ENCODE measurements around the gene CELF2. TPM values are rescaled to one million over a fixed set of nuclear protein-coding genes. Genes with fewer than 3 reads are reported as not detected.

Gene CELF2
- total RNA-seq, 1 experiment from 2014 or later, result 0.27 TPM

DNA sequence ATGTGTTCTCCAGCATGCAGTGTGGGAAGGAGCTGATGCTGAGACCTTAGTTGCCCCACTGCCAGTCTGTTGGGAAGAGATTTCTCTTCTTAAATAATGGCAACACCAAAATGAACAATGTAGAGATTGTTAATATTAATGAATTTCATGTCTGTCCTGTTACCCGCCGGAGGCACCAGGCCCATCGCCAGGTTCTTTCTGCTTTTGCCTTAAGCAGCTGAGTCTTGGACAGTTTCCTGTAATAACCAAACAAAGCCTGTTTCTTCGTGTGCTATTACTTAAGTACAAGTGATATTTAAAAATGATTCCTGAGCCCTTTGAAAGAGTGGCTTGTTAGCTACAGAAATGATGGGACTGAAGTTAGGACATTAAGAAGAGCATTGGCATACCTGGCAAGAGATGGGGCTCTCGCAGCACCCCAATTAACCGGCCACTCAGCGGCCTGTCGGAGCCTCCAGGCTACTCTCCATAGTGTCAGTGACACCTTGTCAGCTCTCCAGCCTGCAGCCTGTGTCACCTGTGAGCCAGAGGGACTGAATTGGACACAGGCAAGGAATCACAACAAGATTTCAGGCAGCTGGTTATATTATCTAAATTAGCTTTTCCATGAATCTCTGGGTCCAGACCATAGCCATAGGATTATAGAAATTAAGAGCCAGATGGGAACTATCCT lies 142.0 kb downstream of the CELF2 start:
- H3K36me3 Mint-ChIP-seq (ENCODE audit: insufficient read depth, unreplicated experiment), result no peaks in the 10 kb centered on the region

DNA sequence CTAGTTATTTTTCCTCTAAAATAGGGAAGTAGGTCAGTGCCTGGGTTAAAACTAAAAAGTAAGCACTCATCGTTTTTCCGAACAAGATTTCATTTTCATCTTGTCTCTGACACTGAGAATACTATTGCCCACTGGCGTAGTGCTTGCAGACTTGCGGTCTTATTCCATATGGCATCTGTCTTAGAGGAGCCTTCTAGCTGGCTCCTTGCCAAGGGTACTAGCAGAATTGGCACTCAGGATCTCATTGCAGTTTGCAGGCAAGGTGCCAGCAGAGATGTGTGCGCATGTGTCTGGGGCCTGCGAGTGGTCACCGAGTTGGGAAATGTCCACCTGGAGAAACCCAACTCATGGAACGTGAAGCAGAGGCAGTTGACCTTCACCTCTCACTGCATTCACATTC lies 143.4 kb downstream of the CELF2 start:
- H3K4me3 Mint-ChIP-seq (ENCODE audit: unreplicated experiment), result no peak overlapping the region
- intact Hi-C loops (cut with micrococcal nuclease; ENCODE audit: unreplicated experiment), result no loop called here
- DNase-seq, result no peak
- TF ChIP-seq, protein P1, sequence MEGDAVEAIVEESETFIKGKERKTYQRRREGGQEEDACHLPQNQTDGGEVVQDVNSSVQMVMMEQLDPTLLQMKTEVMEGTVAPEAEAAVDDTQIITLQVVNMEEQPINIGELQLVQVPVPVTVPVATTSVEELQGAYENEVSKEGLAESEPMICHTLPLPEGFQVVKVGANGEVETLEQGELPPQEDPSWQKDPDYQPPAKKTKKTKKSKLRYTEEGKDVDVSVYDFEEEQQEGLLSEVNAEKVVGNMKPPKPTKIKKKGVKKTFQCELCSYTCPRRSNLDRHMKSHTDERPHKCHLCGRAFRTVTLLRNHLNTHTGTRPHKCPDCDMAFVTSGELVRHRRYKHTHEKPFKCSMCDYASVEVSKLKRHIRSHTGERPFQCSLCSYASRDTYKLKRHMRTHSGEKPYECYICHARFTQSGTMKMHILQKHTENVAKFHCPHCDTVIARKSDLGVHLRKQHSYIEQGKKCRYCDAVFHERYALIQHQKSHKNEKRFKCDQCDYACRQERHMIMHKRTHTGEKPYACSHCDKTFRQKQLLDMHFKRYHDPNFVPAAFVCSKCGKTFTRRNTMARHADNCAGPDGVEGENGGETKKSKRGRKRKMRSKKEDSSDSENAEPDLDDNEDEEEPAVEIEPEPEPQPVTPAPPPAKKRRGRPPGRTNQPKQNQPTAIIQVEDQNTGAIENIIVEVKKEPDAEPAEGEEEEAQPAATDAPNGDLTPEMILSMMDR (IDR thresholded peaks at IDR 0.05; ENCODE audit: insufficient read depth in 1 of 2, low read depth in 1 of 2, low read length in 1 of 2, severe bottlenecking in 1 of 2, unreplicated experiment in 1 of 2), result no peak
- ChIA-PET POLR2A (no interaction called here), CTCF (no interaction called here)
- H3K9me3 Mint-ChIP-seq (ENCODE audit: unreplicated experiment), result peaks cover 21% of the 10 kb centered on the region
- H3K36me3 Mint-ChIP-seq (ENCODE audit: insufficient read depth, unreplicated experiment), result no peaks in the 10 kb centered on the region
- no peaks in the 10 kb centered on the region for H3K4me1 Mint-ChIP-seq (ENCODE audit: low read depth, unreplicated experiment)
- no peaks in the 10 kb centered on the region for H3K4me1 ChIP-seq
- H3K4me3 ChIP-seq (ENCODE audit: low read depth, low read length), result no peak overlapping the region
- peaks cover 30% of the 10 kb centered on the region for H3K27me3 Mint-ChIP-seq (ENCODE audit: insufficient read depth, unreplicated experiment)
- H3K36me3 ChIP-seq (ENCODE audit: control insufficient read depth, insufficient read depth, low read length), result no peaks in the 10 kb centered on the region
- no TSS peak for BruUV-seq (replicated peaks)
- no peak overlapping the region for H3K27ac Mint-ChIP-seq (ENCODE audit: unreplicated experiment)
- H3K27me3 ChIP-seq (replicated peaks; ENCODE audit: control insufficient read depth, insufficient read depth, low read length), result peaks cover 2% of the 10 kb centered on the region; the same call in 1 of the 2 replicates
- H3K9me3 ChIP-seq, result peaks cover 7% of the 10 kb centered on the region; the same call in 1 of the 2 replicates

More for the DNA sequence above, 142.0 kb downstream of the CELF2 start:
- Mint-ChIP-seq H3K4me1 (ENCODE audit: low read depth, unreplicated experiment) (no peaks in the 10 kb centered on the region), H3K9me3 (ENCODE audit: unreplicated experiment) (peaks cover 21% of the 10 kb centered on the region), H3K27ac (ENCODE audit: unreplicated experiment) (no peak overlapping the region), H3K4me3 (ENCODE audit: unreplicated experiment) (no peak overlapping the region), H3K27me3 (ENCODE audit: insufficient read depth, unreplicated experiment) (peaks cover 31% of the 10 kb centered on the region)
- H3K27me3 ChIP-seq (replicated peaks; ENCODE audit: control insufficient read depth, insufficient read depth, low read length), result peaks cover 2% of the 10 kb centered on the region; the same call in 1 of the 2 replicates
- no TSS peak for BruUV-seq (replicated peaks)
- no peak for DNase-seq
- no peaks in the 10 kb centered on the region for H3K36me3 ChIP-seq (ENCODE audit: control insufficient read depth, insufficient read depth, low read length)
- intact Hi-C loops (cut with micrococcal nuclease; ENCODE audit: unreplicated experiment), result no loop called here
- TF ChIP-seq, protein P1 (IDR thresholded peaks at IDR 0.05; ENCODE audit: insufficient read depth in 1 of 2, low read depth in 1 of 2, low read length in 1 of 2, severe bottlenecking in 1 of 2, unreplicated experiment in 1 of 2), result no peak
- H3K4me1 ChIP-seq, result no peaks in the 10 kb centered on the region
- CTCF ChIA-PET, result no interaction called here
- no peak overlapping the region for H3K4me3 ChIP-seq (ENCODE audit: low read depth, low read length)
- H3K9me3 ChIP-seq, result peaks cover 7% of the 10 kb centered on the region; the same call in 1 of the 2 replicates
- POLR2A ChIA-PET, result no interaction called here

DNA sequence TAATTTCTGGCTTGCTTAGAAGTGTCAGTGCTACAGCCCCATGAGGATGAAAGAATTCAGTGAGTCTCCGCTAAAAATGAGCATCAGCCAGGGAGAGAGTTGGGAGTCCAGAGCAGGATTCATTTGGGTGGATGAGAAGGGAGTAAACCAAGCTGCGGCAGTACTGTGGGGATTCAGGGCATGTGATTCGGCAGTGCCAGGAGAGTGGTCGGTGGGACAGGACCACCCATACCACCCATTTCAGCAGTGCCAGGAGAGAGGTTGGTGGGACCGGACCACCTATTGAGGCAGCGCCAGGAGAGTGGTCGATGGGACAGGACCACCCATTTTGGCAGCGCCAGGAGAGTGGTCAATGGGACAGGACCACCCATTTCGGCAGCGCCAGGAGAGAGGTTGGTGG lies 144.2 kb downstream of the CELF2 start:
- POLR2A ChIA-PET, result no interaction called here
- BruUV-seq (replicated peaks), result no TSS peak
- Histone ChIP-seq H3K9me3 (peaks cover 7% of the 10 kb centered on the region; the same call in 1 of the 2 replicates), H3K4me1 (no peaks in the 10 kb centered on the region), H3K4me3 (ENCODE audit: low read depth, low read length) (no peak overlapping the region), H3K27me3 (replicated peaks; ENCODE audit: control insufficient read depth, insufficient read depth, low read length) (no peaks in the 10 kb centered on the region), H3K36me3 (ENCODE audit: control insufficient read depth, insufficient read depth, low read length) (no peaks in the 10 kb centered on the region)
- Mint-ChIP-seq H3K4me3 (ENCODE audit: unreplicated experiment) (no peak overlapping the region), H3K4me1 (ENCODE audit: low read depth, unreplicated experiment) (no peaks in the 10 kb centered on the region), H3K27ac (ENCODE audit: unreplicated experiment) (no peak overlapping the region), H3K9me3 (ENCODE audit: unreplicated experiment) (peaks cover 21% of the 10 kb centered on the region), H3K27me3 (ENCODE audit: insufficient read depth, unreplicated experiment) (peaks cover 28% of the 10 kb centered on the region), H3K36me3 (ENCODE audit: insufficient read depth, unreplicated experiment) (no peaks in the 10 kb centered on the region)
- DNase-seq, result no peak
- CTCF ChIA-PET, result no interaction called here
- intact Hi-C loops (cut with micrococcal nuclease; ENCODE audit: unreplicated experiment), result no loop called here
- TF ChIP-seq, protein P1 (IDR thresholded peaks at IDR 0.05; ENCODE audit: insufficient read depth in 1 of 2, low read depth in 1 of 2, low read length in 1 of 2, severe bottlenecking in 1 of 2, unreplicated experiment in 1 of 2), result no peak
